RCC 7860 (cell line): Measurements from ENCODE around the gene TRIO.

Source experiments
- DNase-seq: peaks from one replicate; pipeline ENCODE4 v3.0.0-alpha.2; 2015; ENCODE audit warnings: low spot score
- FAIRE-seq: peaks from 2 replicates; lab custom pipeline; 2012; peaks lifted over from hg19 to GRCh38; lab: Jason Lieb, UNC

Gene TRIO

DNA sequence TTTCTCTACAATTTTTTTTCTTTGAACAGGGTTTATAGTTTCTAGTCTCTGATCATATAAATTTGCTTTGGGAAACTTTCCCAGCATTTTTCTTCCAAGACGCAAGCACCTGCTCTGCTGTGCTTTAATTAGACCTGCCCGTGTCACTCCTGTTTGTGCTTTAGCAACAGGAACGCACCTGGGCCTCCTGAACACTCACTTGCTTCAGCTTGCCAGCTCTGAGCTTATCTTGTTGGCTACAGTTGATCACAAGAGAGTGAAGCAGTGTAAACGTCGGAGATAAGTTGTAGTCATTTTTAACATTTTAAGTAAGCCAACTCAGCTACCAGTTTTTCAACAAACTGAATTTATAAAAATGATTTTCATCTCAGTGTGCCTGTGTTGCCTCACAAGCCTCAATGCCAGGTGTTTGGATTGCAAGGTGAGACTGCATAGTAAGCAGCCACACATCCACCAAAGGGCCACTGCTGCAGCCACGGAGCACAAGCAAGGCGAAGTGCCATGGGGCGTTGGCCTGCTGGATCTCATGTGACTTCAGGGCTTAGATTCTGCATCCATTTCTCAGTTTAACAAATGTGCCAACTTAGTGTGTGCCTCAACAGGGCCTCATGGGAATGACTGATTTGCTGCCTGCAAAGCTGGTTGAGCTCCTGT, 166.9 kb downstream of the TRIO start:
- no peak for FAIRE-seq
- DNase-seq = no peak

DNA sequence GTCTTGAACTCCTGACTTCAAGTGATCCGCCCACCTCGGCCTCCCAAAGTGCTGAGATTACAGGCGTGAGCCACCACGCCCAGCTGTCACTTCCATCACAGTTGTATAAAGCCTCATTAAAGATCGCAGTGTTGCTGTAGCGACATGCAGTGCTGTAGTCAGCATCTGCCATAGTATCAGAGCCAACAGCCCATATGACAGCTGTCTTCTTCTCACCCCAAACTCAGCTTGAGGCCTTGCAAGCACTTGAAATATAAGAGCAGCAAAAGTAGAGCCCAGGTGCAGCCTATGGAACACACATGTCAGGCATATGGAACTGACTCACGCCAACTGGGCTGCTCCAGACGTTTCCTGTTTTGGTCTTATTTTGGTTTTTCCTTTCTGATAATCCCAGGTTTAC, 167.8 kb downstream of the TRIO start:
- DNase-seq (no peak), FAIRE-seq (no peak)

DNA sequence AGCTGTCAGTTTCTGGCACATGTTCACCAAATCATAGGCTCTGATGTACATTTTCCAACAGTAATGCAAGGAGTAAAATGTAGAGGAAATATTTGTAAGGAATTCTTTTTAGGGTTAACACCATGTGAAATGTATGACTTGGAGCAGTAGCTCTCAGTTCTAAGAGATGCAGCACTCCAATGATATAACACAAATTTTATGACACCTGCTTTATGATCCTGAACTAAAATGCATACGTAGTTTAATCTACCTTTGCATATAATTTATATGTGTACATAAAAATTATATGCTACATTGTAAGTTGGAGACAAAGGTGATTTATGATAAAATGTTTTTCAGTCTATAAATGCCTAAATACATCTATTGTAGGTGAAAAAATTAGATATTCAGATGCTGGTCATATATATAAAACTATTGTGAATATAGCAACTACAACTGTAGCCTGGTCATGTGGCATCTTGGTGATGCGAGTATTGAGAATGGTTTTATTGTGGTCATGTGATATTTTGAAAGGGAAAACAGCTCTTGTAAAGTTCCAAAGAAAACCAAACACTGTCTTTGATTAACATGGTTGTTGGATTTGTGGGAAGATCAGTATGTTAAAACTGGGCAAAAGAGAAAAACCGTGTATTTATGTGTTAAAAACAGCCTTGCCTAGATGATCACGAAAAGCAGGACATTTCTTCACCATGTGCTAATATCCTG, 171.0 kb downstream of the TRIO start:
- DNase-seq (no peak), FAIRE-seq (no peak)

DNA sequence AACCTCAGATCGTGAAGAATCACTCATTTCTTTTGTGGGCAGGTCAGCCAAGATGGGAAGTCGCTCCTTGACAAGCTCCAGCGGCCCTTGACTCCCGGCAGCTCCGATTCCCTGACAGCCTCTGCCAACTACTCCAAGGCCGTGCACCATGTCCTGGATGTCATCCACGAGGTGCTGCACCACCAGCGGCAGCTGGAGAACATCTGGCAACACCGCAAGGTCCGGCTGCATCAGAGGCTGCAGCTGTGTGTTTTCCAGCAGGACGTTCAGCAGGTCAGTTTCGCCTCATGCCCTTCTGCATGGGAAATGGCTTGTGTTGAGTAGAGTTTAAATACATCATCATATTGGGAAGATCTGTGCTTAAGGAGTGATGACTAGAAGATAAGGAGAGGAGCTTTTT, 173.3 kb downstream of the TRIO start:
- FAIRE-seq (no peak), DNase-seq (no peak)

DNA sequence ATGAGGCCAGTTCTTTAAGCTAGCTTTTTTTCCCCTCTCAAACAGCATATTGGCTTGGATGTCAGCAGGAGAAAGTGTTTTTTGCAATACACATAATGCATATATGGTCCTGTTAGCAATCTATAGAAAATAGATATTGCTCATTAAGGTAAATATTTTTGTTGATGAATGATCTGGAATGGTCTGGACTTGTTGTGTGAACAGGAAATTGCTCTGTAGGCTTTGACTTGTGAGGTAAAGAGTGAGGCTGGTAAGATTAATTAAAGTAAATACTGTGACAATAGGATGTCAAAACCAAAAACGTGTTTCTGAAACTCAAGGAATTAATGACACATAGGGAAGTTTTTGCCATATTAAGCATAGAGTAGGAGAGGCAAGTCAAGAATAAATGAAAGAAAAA, 176.0 kb downstream of the TRIO start:
- DNase-seq (no peak), FAIRE-seq (no peak)

DNA sequence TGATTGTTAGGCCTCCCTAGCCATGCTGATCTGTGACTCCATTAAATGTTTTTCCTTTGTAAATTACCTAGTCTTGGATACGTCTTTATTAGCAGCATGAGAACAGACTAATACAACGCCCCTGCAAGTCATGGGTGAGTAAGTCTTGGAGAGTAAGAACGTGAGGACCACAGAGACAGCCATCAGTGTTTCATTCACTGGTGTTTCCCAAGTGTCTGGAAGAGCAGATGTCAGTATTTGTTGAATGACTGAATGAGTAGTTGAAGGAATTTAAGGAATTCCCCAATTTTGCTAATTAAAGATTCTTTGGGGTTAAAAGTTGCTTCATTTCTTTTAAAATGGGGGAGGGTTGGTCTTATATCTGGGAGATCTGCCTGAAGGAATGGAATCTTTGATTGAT, 178.8 kb downstream of the TRIO start:
- DNase-seq = no peak

DNA sequence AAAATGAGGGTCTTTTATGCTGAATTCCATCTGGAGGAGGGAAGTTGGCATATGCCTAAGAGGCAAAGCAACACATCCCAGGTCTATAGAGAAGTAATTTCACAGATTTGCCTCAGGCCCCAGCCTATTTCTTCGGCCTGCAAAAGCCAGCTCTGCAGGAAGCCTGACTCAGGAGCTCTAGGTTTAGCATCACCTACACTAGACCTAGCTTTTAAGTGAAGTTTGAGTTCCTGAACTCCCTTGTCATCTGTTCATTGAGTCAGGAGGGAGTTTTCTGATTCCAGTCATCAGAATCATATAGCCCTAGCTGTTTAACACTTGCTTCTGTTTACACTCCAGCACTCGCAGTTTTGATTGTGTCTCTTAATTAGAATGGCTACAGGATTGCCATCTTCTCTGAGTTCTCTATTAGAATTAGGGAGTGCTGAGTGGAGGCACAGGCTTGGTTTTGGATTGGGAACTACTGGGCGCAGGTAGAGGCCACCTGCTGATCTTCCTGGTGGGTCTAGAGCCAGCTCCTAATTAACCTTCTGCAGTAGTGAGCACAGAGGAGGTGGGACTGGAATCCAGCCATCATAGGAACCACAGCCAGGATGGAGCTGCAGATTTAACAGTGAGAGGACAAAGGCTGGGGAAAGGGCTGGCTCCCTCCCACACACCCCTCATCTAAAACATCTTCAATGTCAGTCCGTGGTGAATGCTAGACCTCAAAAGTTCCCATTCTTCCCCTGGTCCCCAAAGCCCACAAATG, 179.5 kb downstream of the TRIO start:
- DNase-seq (no peak), FAIRE-seq (no peak)

More for the DNA sequence above, 178.8 kb downstream of the TRIO start:
- FAIRE-seq = no peak

DNA sequence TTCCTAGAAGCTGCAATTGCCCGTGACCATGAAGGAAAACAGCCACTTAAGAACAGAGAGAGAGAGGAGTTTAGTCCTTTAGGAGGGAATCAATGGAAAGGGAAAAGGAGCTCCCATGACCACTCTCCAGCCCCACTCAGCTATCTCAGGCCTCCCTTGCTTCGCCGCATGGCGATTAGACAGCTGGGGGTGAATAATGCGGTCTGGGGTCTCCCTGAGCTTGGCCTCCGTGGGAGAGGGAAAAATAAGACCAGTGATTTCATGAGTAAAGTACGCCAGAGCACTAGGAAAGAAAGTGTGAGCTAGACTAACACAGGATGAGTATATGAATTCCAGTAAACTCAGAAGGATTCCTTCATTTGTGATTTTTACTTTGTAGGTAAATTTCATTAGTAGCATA, 180.3 kb downstream of the TRIO start:
- DNase-seq (no peak), FAIRE-seq (no peak)

DNA sequence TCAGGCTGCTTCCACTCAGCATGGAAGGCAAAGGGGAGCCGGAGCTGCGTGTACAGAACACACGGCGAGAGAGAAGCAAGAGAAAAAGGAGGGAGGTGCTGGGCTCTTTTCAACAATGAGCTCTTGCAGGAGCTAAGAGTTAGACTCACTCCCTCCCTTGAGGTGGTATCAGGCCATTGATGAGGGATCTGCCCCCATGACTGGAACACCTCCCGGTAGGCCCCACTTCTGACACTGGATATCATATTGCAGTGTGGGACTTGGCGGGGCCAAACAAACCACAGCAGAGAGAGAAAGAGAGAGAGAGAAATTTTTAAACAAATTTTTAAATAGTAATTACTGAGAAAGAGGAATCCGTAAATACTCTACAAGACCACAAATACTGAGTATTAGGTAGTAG, 182.2 kb downstream of the TRIO start:
- DNase-seq = no peak
- no peak for FAIRE-seq

DNA sequence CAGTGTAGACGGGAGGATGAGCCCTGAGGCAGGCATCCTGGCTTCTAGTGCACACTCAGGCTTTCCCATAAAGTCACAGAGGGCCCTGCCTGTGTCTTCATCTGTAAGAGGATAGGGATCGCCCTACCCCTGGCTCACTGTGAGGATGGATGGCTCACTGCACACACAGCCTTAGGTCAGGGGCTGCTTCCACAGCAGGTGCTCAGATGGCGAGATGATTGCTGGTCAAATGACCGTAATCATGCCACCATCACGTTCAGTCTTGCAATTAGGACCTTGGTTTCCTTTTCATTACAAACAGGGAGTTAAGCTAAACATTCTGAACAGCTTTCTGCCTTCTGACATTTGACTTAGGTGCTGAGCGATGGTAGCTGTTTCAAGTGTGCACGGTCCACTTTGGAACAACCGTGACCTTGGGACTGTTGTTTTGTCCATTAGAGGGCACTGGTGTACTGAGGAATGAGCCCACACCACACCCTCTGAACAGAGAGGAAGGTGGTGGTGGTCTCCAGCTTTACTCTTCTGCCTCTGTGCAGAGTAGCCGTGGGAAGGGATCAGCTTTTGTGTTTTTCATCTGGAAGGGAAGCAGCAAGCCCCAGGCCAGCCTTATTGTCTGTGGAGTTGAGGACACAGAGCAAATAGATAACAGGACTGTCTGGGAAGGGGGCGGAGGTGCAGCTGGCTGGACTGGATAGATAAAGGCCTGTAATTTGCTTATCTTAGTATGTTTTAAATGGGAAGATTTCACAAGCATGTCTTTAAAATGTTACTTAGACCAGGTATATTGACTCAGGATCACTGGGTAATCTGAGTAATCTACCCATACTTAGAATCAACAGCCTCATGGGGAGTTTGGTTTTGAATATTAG, 183.1 kb downstream of the TRIO start:
- DNase-seq (no peak), FAIRE-seq (no peak)

DNA sequence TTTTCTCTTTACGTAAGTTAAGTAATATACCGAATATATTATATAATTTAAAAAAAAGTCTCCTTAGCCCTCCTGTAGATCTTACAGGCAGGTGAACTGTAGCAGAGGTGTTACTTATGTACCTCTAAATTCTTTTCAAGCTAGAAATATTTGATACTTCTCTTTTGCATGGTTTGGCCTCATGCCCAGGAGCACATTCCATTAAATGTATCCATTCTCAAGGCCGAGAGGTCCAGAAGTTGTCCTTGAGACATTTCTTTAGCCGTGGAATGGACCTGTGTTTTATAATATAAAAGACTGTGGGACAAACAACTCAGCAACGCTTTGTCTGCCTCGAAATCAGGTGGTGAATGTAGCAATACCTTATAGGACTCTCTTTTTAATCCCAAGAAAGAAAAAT, 184.5 kb downstream of the TRIO start:
- FAIRE-seq (no peak), DNase-seq (no peak)

DNA sequence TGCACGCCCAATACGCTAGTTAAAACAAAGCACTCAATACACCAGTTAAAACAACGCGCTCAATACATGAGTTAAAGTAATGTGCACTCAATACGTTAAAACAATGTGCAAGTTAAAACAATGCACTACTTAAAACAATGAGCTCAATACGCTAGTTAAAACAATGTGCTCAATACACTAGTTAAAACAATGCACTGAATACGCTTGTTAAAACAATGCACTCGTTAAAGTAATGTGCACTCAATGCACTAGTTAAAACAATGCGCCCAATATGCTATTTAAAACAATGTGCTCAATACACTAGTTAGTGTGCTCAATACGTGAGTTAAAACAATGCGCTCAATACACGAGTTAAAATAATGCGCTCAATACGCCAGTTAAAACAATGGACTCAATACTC, 185.0 kb downstream of the TRIO start:
- no peak for FAIRE-seq
- DNase-seq = no peak

DNA sequence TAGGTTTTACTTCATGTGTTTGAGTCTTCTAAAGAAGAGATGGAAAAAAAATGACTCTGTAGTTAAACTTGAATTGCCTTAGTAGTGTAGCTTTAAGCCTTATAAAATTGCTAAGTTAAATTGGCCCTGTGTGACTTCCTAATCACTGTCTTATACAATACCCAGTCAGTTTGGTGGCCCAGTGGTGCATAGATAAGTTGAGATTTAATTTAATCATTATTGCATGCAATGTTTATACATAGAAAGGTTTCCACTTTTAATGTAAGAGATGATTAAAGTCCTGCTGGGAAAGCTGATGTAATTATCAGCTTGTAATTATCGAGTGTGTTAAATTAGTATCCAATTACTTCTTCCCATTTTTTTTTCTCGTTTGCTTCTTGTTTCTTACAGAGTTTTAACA, 187.1 kb downstream of the TRIO start:
- no peak for FAIRE-seq
- DNase-seq = no peak

DNA sequence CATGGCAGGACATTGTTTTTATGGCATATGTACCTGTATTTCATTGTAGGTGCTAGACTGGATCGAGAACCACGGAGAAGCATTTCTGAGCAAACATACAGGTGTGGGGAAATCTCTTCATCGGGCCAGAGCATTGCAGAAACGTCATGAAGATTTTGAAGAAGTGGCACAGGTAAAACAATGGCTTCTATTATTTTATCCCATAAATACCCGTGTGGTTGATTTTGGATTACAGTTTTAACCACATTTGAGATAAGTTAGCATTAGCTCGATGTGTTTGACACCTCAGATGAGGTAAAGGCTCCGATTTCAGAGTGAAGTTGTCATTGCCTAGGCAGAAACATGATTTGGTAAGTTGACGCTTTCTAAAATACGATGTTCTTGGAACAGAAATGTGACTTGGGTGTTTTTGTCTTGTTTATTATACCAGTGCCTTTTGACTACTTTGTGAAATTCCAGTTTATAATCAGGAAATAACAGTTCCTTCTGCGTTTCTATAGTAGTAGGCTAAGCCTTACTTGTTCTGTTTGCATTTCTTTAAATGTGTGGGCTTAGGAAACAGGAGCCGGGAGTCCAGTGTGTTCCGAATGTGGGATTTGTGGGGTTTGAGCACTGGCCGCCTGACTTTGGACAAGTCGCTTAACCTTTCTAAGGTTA, 187.7 kb downstream of the TRIO start:
- DNase-seq (no peak), FAIRE-seq (no peak)

DNA sequence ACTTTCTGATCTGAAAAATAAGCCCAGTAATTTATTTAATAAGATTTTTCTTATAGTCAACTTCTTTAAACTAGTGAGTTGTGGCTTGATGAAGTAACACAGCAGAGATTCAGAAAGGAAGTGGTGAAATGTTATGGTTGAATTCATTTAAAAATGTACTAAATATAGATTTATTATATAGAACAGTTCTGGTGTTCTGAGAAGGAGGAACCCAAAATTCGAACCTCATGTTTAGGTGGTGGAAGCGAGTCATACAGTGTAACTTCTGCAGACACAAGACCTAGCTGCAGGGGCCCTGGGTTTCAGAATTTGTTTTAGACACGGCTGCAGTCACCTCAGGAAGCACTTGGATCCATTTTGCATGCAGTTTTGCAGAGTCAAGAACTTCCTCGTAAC, 188.2 kb downstream of the TRIO start:
- no peak for DNase-seq
- no peak for FAIRE-seq

DNA sequence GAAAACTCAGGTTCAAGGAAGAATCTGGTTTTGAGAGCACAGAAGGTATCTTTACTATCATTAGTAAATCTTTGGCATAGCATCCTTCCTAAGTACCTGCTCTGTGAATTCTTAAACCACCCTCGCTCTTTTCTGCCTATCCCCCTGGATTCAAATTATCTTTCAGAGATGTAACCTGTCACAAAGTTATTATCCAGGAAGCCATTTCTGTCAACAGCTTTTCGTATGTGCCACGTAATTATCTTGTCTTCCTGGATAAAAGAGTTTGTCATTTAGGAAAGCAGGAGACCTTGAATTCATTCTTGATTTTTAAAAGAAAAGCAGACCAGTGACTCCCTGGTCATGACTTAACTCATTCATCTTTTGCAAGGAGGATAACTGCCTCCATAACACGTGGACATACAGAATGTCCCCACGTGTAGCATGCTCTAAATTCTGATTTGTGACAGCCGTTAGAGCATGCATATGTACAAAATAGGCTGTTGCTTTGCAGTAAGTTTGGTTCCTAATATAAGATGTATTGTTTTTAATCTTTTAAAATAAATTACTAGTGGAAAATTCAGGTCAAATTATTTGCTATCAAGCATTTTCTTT, 189.0 kb downstream of the TRIO start:
- FAIRE-seq = no peak

DNA sequence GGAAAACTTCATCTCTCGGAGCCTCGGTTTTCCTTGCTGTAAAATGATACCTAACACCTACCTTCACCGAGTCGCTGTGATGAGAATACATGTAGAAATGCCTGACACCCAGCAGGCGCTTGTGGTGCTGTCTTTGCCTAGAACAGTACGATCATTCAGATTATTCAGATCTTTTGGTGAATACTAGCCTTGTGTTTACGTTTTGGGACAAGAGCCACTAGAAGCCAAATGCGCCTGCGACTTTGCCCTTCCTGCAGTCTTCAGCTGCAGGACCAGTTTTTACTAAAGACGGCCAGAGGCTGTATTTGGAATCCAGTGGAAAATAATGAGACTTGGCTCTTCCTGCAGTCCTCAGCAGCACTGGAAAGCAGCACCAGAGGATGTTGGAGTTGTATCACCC, 189.6 kb downstream of the TRIO start:
- DNase-seq (no peak), FAIRE-seq (no peak)

More for the DNA sequence above, 189.0 kb downstream of the TRIO start:
- no peak for DNase-seq

DNA sequence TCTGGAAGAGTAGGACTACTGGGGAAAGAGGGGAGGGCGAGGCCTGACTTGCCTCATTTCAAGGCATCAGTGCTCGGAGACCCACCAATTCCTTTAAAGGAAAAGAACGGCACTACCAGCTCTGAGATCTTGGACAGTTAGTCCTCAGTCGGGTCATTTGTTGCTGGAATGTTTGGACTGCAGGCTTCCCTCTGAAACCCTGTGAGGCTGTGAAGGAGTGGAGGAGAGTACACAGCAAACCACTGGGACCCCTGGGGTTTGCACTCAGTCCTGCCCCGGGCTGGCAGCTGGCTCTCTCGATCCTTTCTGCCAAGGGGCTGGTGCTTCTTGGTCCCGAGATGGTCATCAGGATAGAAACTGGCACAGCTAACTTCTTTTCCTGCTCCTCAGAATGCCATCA, 194.5 kb downstream of the TRIO start:
- FAIRE-seq = no peak

DNA sequence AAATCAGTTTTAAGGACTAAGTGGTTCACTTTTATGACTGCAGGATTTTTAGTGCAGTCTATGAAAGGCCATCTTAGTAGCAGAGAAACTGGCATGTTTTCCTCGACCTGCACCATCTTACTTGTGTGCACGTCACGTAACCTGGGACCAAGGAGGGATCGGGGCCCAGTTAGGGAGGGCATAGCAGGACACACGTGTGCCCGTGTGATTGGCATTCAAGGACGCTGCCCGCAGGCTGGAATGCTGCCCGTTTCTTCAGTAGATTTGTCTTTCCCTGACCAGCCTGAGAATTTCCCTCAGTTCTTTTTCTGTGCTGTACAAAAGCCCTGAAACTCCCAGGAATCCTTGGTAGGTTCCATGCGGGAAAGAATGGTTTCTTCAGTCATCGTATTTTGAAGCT, 196.3 kb downstream of the TRIO start:
- FAIRE-seq = no peak
- no peak for DNase-seq

More for the DNA sequence above, 194.5 kb downstream of the TRIO start:
- DNase-seq = no peak

DNA sequence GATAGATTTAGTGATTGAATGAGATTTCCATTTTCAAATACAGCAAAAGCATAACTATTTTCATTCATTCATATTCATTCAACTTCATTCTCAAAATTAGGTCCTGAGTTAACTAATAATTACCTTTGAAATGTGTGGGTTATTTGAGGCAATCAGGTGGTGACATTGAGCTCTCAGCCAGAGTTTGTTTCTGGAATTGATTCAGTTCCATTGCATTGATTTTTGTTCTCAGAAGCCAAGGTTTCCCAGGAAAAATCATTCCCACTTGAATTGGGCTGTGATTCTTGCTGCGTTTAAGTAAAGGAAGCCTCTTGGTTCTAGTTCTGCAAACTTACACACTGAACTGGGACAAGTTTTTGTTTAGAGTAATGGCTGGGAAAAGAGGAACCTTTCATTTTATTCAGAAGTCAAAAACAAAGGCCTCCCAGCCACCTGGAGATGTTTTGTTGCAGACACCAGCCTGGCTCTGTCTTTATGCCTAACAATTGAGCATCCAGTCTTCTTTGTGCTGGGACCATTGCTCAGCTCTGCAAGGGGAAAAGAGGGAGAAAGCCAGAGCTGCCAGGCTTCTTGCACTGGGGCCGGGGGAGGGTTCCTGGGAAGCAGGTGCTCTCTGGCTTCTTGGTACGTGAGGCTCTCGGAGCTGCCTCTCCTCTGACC, 198.6 kb downstream of the TRIO start:
- no peak for DNase-seq
- no peak for FAIRE-seq
